ENCODE data around the gene KLF16. TPM values are rescaled to one million over a fixed set of nuclear protein-coding genes. Genes with fewer than 3 reads are reported as not detected.
A peak's percentile ranks its signal among the peaks of the same experiment; 100 is the strongest.

The KLF16 gene
- total and polyA plus RNA-seq, 9 of the 15 experiments (the other 6 are each of a cell fraction or from before 2014, with no cell fraction given): 0.04 to 60.4 (median 6.8) TPM

DNA sequence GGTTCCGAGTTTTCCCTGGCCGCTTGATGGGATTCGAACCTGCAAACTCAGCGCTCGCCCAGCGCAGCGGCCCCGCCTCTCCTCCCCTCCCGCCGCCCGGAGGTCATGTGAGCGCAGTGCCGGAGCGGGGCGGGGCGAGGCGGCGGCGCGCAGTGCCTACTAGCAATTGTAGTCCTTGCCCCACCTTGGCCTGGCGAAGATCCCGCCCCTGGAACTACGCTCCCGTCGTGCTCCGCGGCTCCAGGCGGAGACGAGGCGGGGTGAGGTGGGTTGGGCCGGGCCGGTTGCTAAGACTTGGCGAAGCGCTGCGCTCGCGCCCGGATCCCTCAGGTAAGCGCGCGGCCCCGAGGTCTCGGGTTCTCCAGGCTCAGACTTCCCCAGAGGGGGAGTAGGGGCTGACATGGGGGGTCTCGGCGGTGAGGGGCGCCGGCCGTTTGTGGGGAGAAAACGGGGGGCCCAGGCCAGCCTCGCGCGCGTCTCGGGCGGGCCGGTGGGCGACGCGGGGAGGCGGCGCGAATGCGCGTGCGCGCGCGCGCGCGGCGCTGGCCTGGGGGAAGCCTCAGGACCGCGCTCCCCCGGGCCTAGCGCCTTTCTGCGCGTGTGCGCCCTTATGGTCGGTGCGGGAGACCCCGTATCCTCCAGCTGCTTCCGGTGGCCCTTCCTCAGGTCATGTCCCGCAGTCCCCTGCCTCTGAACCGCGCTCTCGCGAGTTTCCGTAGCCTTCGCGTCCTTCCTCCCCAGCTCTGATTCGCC lies 41.9 kb upstream of the KLF16 start, which contains the start of the genes ADAT3 and SCAMP4 (continued):
- TF ChIP-seq, protein P1, sequence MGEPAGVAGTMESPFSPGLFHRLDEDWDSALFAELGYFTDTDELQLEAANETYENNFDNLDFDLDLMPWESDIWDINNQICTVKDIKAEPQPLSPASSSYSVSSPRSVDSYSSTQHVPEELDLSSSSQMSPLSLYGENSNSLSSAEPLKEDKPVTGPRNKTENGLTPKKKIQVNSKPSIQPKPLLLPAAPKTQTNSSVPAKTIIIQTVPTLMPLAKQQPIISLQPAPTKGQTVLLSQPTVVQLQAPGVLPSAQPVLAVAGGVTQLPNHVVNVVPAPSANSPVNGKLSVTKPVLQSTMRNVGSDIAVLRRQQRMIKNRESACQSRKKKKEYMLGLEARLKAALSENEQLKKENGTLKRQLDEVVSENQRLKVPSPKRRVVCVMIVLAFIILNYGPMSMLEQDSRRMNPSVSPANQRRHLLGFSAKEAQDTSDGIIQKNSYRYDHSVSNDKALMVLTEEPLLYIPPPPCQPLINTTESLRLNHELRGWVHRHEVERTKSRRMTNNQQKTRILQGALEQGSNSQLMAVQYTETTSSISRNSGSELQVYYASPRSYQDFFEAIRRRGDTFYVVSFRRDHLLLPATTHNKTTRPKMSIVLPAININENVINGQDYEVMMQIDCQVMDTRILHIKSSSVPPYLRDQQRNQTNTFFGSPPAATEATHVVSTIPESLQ (CRISPR knock-in tag; IDR thresholded peaks at IDR 0.05): 0 out of 2 replicates have a peak, but pooled peaks have one; percentile 35
- TF ChIP-seq, protein P2, sequence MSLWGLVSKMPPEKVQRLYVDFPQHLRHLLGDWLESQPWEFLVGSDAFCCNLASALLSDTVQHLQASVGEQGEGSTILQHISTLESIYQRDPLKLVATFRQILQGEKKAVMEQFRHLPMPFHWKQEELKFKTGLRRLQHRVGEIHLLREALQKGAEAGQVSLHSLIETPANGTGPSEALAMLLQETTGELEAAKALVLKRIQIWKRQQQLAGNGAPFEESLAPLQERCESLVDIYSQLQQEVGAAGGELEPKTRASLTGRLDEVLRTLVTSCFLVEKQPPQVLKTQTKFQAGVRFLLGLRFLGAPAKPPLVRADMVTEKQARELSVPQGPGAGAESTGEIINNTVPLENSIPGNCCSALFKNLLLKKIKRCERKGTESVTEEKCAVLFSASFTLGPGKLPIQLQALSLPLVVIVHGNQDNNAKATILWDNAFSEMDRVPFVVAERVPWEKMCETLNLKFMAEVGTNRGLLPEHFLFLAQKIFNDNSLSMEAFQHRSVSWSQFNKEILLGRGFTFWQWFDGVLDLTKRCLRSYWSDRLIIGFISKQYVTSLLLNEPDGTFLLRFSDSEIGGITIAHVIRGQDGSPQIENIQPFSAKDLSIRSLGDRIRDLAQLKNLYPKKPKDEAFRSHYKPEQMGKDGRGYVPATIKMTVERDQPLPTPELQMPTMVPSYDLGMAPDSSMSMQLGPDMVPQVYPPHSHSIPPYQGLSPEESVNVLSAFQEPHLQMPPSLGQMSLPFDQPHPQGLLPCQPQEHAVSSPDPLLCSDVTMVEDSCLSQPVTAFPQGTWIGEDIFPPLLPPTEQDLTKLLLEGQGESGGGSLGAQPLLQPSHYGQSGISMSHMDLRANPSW (CRISPR knock-in tag; IDR thresholded peaks at IDR 0.05): no peak
- no peak; the same call in 1 of the 2 replicates for TF ChIP-seq NR1H2 (CRISPR knock-in tag; IDR thresholded peaks at IDR 0.05)
- no peak for TF ChIP-seq HEY1 (CRISPR knock-in tag; IDR thresholded peaks at IDR 0.05; ENCODE audit: borderline replicate concordance)
- no peak for TF ChIP-seq NFYB (IDR thresholded peaks at IDR 0.05; ENCODE audit: extremely low read depth, insufficient read length)
- peak; percentile 61; the same call in 1 of the 2 replicates for TF ChIP-seq CBFB (CRISPR knock-in tag; IDR thresholded peaks at IDR 0.05)
- no peak for TF ChIP-seq BDP1 (IDR thresholded peaks at IDR 0.05; ENCODE audit: insufficient read depth, insufficient read length)
- no peak for TF ChIP-seq TCF7L2 (IDR thresholded peaks at IDR 0.05; ENCODE audit: low read depth, low read length)
- TF ChIP-seq, protein P3, sequence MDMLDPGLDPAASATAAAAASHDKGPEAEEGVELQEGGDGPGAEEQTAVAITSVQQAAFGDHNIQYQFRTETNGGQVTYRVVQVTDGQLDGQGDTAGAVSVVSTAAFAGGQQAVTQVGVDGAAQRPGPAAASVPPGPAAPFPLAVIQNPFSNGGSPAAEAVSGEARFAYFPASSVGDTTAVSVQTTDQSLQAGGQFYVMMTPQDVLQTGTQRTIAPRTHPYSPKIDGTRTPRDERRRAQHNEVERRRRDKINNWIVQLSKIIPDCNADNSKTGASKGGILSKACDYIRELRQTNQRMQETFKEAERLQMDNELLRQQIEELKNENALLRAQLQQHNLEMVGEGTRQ (CRISPR knock-in tag; IDR thresholded peaks at IDR 0.05): peak; percentile 97
- peak; percentile 91 for TF ChIP-seq ADNP (tag; IDR thresholded peaks at IDR 0.05)
- no peak for TF ChIP-seq ZNF274 (IDR thresholded peaks at IDR 0.05; ENCODE audit: borderline replicate concordance, low read depth, low read length)
- TF ChIP-seq, protein P4, sequence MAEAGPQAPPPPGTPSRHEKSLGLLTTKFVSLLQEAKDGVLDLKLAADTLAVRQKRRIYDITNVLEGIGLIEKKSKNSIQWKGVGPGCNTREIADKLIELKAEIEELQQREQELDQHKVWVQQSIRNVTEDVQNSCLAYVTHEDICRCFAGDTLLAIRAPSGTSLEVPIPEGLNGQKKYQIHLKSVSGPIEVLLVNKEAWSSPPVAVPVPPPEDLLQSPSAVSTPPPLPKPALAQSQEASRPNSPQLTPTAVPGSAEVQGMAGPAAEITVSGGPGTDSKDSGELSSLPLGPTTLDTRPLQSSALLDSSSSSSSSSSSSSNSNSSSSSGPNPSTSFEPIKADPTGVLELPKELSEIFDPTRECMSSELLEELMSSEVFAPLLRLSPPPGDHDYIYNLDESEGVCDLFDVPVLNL (CRISPR knock-in tag; IDR thresholded peaks at IDR 0.05; ENCODE audit: low read depth): no peak; the same call in 1 of the 2 replicates
- no peak for TF ChIP-seq ZNF644 (tag; IDR thresholded peaks at IDR 0.05; ENCODE audit: low read depth)
- TF ChIP-seq ZBTB8A (IDR thresholded peaks at IDR 0.05; ENCODE audit: partially characterized antibody): no peak
- TF ChIP-seq ZKSCAN8 (CRISPR knock-in tag; IDR thresholded peaks at IDR 0.05): no peak
- TF ChIP-seq, protein P5, sequence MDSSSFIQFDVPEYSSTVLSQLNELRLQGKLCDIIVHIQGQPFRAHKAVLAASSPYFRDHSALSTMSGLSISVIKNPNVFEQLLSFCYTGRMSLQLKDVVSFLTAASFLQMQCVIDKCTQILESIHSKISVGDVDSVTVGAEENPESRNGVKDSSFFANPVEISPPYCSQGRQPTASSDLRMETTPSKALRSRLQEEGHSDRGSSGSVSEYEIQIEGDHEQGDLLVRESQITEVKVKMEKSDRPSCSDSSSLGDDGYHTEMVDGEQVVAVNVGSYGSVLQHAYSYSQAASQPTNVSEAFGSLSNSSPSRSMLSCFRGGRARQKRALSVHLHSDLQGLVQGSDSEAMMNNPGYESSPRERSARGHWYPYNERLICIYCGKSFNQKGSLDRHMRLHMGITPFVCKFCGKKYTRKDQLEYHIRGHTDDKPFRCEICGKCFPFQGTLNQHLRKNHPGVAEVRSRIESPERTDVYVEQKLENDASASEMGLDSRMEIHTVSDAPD (CRISPR knock-in tag; IDR thresholded peaks at IDR 0.05): no peak
